ENCODE results near the gene NR6A1.

NR6A1 gene

GRCh38 chr9:124662561-124662960, 108.5 kb downstream of the NR6A1 start:
- Histone ChIP-seq H3K36me3 (ENCODE audit: insufficient read depth, low read length) (no peaks in the 10 kb centered on the region), H3K4me3 (ENCODE audit: low read length, poor library complexity, severe bottlenecking) (peak overlapping the region; percentile 86), H3K27me3 (ENCODE audit: insufficient read depth, low read length, poor library complexity, severe bottlenecking) (no peaks in the 10 kb centered on the region), H4K20me1 (ENCODE audit: insufficient read depth, low read length, poor library complexity, severe bottlenecking) (peaks cover 60% of the 10 kb centered on the region), H3K4me2 (ENCODE audit: low read depth, low read length, poor library complexity, severe bottlenecking) (peak overlapping the region; percentile 71), H3K79me2 (ENCODE audit: insufficient read depth, low read length) (peaks cover 91% of the 10 kb centered on the region), H3K9me3 (ENCODE audit: insufficient read depth, low read depth, low read length) (no peaks in the 10 kb centered on the region), H3K4me1 (ENCODE audit: insufficient read depth, low read length, poor library complexity, severe bottlenecking) (peaks cover 62% of the 10 kb centered on the region), H3F3A (ENCODE audit: low read depth) (no peaks in the 10 kb centered on the region; the same call in 1 of the 2 replicates), H3K9ac (ENCODE audit: low read depth, low read length, poor library complexity, severe bottlenecking) (peak overlapping the region; percentile 98), H2AFZ (ENCODE audit: low read length) (no peak overlapping the region), H3K9me2 (replicated peaks; ENCODE audit: low read depth, low read length) (no peaks in the 10 kb centered on the region)
- TF ChIP-seq EZH2phosphoT487 (IDR thresholded peaks at IDR 0.05; ENCODE audit: borderline replicate concordance) (no peak), CTCF (conservative IDR thresholded peaks at IDR 0.05; ENCODE audit: low read length) (no peak)

- Histone ChIP-seq H3K27me3 (ENCODE audit: insufficient read depth, low read length, poor library complexity, severe bottlenecking) (no peaks in the 10 kb centered on the region), H3F3A (ENCODE audit: low read depth) (no peaks in the 10 kb centered on the region; the same call in 1 of the 2 replicates), H4K20me1 (ENCODE audit: insufficient read depth, low read length, poor library complexity, severe bottlenecking) (peaks cover 51% of the 10 kb centered on the region), H3K9me3 (ENCODE audit: insufficient read depth, low read depth, low read length) (no peaks in the 10 kb centered on the region), H3K79me2 (ENCODE audit: insufficient read depth, low read length) (peaks cover 78% of the 10 kb centered on the region), H3K36me3 (ENCODE audit: insufficient read depth, low read length) (no peaks in the 10 kb centered on the region), H3K4me1 (ENCODE audit: insufficient read depth, low read length, poor library complexity, severe bottlenecking) (peaks cover 60% of the 10 kb centered on the region), H3K9me2 (replicated peaks; ENCODE audit: low read depth, low read length) (no peaks in the 10 kb centered on the region), H3K4me3 (ENCODE audit: low read length, poor library complexity, severe bottlenecking) (peak overlapping the region; percentile 86), H2AFZ (ENCODE audit: low read length) (no peak overlapping the region), H3K9ac (ENCODE audit: low read depth, low read length, poor library complexity, severe bottlenecking) (peak overlapping the region; percentile 98), H3K4me2 (ENCODE audit: low read depth, low read length, poor library complexity, severe bottlenecking) (peak overlapping the region; percentile 71)
- TF ChIP-seq CTCF (conservative IDR thresholded peaks at IDR 0.05; ENCODE audit: low read length) (no peak), EZH2phosphoT487 (IDR thresholded peaks at IDR 0.05; ENCODE audit: borderline replicate concordance) (no peak)
These were observed 109.8 kb downstream of the NR6A1 start for GRCh38 chr9:124661271-124661670.

GRCh38 chr9:124660341-124660801, 110.7 kb downstream of the NR6A1 start:
- Histone ChIP-seq H3K4me3 (ENCODE audit: low read length, poor library complexity, severe bottlenecking) (peak overlapping the region; percentile 86), H3F3A (ENCODE audit: low read depth) (no peaks in the 10 kb centered on the region; the same call in 1 of the 2 replicates), H3K9me3 (ENCODE audit: insufficient read depth, low read depth, low read length) (no peaks in the 10 kb centered on the region), H3K79me2 (ENCODE audit: insufficient read depth, low read length) (peaks cover 69% of the 10 kb centered on the region), H4K20me1 (ENCODE audit: insufficient read depth, low read length, poor library complexity, severe bottlenecking) (peaks cover 45% of the 10 kb centered on the region), H3K36me3 (ENCODE audit: insufficient read depth, low read length) (no peaks in the 10 kb centered on the region), H3K9me2 (replicated peaks; ENCODE audit: low read depth, low read length) (no peaks in the 10 kb centered on the region), H3K27me3 (ENCODE audit: insufficient read depth, low read length, poor library complexity, severe bottlenecking) (no peaks in the 10 kb centered on the region), H3K4me2 (ENCODE audit: low read depth, low read length, poor library complexity, severe bottlenecking) (peak overlapping the region; percentile 71), H2AFZ (ENCODE audit: low read length) (no peak overlapping the region), H3K9ac (ENCODE audit: low read depth, low read length, poor library complexity, severe bottlenecking) (peak overlapping the region; percentile 98), H3K4me1 (ENCODE audit: insufficient read depth, low read length, poor library complexity, severe bottlenecking) (peaks cover 55% of the 10 kb centered on the region)
- TF ChIP-seq EZH2phosphoT487 (IDR thresholded peaks at IDR 0.05; ENCODE audit: borderline replicate concordance) (no peak), CTCF (conservative IDR thresholded peaks at IDR 0.05; ENCODE audit: low read length) (no peak)

Data from Loucy (cell line).